ENCODE measurements around the gene ERI3. TPM values are rescaled to one million over a fixed set of nuclear protein-coding genes. Genes with fewer than 3 reads are reported as not detected.

The ERI3 gene
- total RNA-seq, 1 experiment from 2014 or later, result 74.2 TPM

- TF ChIP-seq REST (IDR thresholded peaks at IDR 0.05; ENCODE audit: low read depth), result no peak
- no peak for TF ChIP-seq ELF1 (IDR thresholded peaks at IDR 0.05; ENCODE audit: borderline replicate concordance, low read depth)
- no peak for TF ChIP-seq POLR2AphosphoS5 (IDR thresholded peaks at IDR 0.05; ENCODE audit: low read depth, low read length)
- TF ChIP-seq JUND (IDR thresholded peaks at IDR 0.05), result no peak
- no peak for TF ChIP-seq EZH2phosphoT487 (IDR thresholded peaks at IDR 0.05; ENCODE audit: borderline replicate concordance)
Measured at GRCh38 chr1:44210595-44210994, 144.5 kb downstream of the ERI3 start (continued).

GRCh38 chr1:44208226-44208625, 146.8 kb downstream of the ERI3 start:
- CTCF ChIA-PET, result interaction anchor here (1.2 kb wide), 1 partner anchor 116 kb away, joined by 3 read pairs; no protein-coding TSS in a partner anchor
- Histone ChIP-seq H3K4me3 (replicated peaks in 1 of 2; ENCODE audit: low read depth in 1 of 2, low read length in 2 of 2) (no peak overlapping the region), H3K9me3 (ENCODE audit: control insufficient read depth in 1 of 2, insufficient read depth in 1 of 2, low read depth in 1 of 2, low read length in 2 of 2) (no peaks in the 10 kb centered on the region), H2AFZ (ENCODE audit: low read depth, low read length, poor library complexity, severe bottlenecking) (no peak overlapping the region), H3K36me3 (ENCODE audit: control insufficient read depth in 1 of 2, insufficient read depth in 2 of 2, low read length in 2 of 2) (no peaks in the 10 kb centered on the region), H3K27ac (ENCODE audit: low read depth, low read length) (no peak overlapping the region), H4K20me1 (ENCODE audit: insufficient read depth) (no peaks in the 10 kb centered on the region), H3K9me2 (ENCODE audit: insufficient read depth) (no peaks in the 10 kb centered on the region), H3K27me3 (ENCODE audit: insufficient read depth, low read length) (no peaks in the 10 kb centered on the region), H3K4me2 (ENCODE audit: low read length) (no peak overlapping the region), H3K9ac (ENCODE audit: low read length) (no peak overlapping the region), H3K4me1 (ENCODE audit: control insufficient read depth in 1 of 2, insufficient read depth in 2 of 2, low read length in 2 of 2) (peaks cover 3 to 9% of the 10 kb centered on the region in 2 experiments; a peak in 2 of 4 replicates), H3K79me2 (ENCODE audit: insufficient read depth, low read length) (no peaks in the 10 kb centered on the region)
- intact Hi-C loops (cut with micrococcal nuclease), result no loop called here
- no TSS peak for BruUV-seq (replicated peaks)
- DNase-seq (ENCODE audit: low read depth, low spot score) (no peak), ATAC-seq (no peak)
- POLR2A ChIA-PET, result no interaction called here
- RAD21 ChIA-PET (ENCODE audit: low non-redundant PET in 1 of 2, low total read pairs in 2 of 2, uncharacterized antibody in 2 of 2, unreplicated experiment in 2 of 2), result no interaction called here
- no peak for TF ChIP-seq FOSL1 (IDR thresholded peaks at IDR 0.05; ENCODE audit: low read depth)
- TF ChIP-seq RAD21 (IDR thresholded peaks at IDR 0.05; ENCODE audit: low read depth), result no peak
- no peak for TF ChIP-seq JUND (IDR thresholded peaks at IDR 0.05)
- TF ChIP-seq ATF3 (IDR thresholded peaks at IDR 0.05), result no peak
- no peak for TF ChIP-seq ZNF274 (IDR thresholded peaks at IDR 0.05; ENCODE audit: low read depth, low read length)
- TF ChIP-seq CBX3 (IDR thresholded peaks at IDR 0.05; ENCODE audit: low read depth), result no peak
- TF ChIP-seq SP1 (IDR thresholded peaks at IDR 0.05; ENCODE audit: low read depth), result no peak
- TF ChIP-seq ZFX (IDR thresholded peaks at IDR 0.05), result no peak
- no peak for TF ChIP-seq EZH2 (IDR thresholded peaks at IDR 0.05)
- TF ChIP-seq CTCF (IDR thresholded peaks at IDR 0.05 in 2 of 3, conservative IDR thresholded peaks at IDR 0.05 in 1 of 3; ENCODE audit: borderline replicate concordance in 1 of 3, insufficient read depth in 1 of 3, low read depth in 2 of 3, low read length in 2 of 3), result no peak
- TF ChIP-seq TCF7L2 (IDR thresholded peaks at IDR 0.05; ENCODE audit: borderline replicate concordance, extremely low read depth, insufficient read depth, insufficient read length), result no peak
- TF ChIP-seq POLR2A (IDR thresholded peaks at IDR 0.05; ENCODE audit: borderline replicate concordance, extremely low read depth, insufficient read depth, insufficient read length), result no peak
- no peak for TF ChIP-seq YY1 (IDR thresholded peaks at IDR 0.05; ENCODE audit: extremely low read depth, insufficient replicate concordance, low read depth, low read length)
- TF ChIP-seq SRF (IDR thresholded peaks at IDR 0.05; ENCODE audit: low read depth), result no peak
- no peak for TF ChIP-seq ZBTB33 (IDR thresholded peaks at IDR 0.05; ENCODE audit: extremely low read depth, insufficient replicate concordance, low read length)
- no peak for TF ChIP-seq SIN3A (IDR thresholded peaks at IDR 0.05; ENCODE audit: low read depth)
- no peak for TF ChIP-seq EZH2phosphoT487 (IDR thresholded peaks at IDR 0.05; ENCODE audit: borderline replicate concordance)

Data from HCT116 (cell line).